NCI-H1048 (cell line): ENCODE results near the gene MRPL17.
"Not testable (repeated sequence)": the region's sequence is repeated elsewhere in the genome, so short reads cannot be mapped to it uniquely, and the experiment has no call there.

Source experiments
- DNase-seq: peaks from one replicate; lab custom pipeline; 2025; lab: John Stamatoyannopoulos, UW

Gene MRPL17

DNA sequence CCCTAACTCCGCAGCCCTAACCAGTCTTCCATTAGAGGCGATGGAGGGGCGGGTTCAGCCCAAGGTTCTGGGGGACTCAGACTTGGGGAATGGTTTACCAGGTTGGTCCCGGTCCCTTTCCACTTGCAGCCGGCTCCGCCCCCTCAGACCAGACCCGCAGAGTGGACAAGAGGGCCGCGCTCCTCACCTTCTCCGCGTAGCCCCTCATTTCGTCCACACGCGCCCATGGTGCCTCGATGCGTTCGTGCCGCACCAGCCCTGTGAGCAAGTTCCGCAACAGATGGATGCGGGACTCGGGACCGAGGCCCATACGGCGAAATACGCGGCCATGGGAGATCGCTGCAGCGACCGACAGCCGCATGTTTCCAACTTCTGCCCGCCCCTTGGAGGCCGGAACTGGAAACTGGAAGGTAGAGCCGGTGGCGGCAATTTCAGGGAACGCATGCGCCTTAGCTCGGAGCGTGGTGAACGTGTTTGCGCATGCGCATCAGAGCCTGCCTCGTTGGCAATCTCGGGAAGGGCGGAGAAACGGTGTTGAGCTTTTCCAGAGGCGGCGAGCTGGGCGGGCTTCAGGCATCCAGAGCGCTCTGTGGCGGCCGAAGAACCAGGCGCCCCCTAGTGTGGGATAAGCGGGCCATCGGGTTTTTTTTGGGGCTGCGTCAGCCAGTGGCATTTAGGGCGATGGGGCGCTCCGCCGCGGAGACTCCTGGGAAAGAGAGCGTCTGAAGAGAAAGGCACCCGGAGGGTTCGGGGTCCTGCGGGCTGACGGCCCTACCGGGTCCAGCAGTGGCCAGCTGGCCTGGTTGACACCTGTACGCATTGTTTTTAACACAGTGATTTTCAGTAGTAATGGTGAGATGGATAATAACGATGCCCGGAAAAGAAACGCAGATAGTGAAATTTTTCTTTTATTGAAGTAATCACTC is at the start of gene MRPL17:
TSS of gene MRPL17 (minus strand) at position 405 of the 926 bp plus-strand sequence. CDS start at position 361, 44 bp downstream.
- DNase-seq, result peak; percentile 95

DNA sequence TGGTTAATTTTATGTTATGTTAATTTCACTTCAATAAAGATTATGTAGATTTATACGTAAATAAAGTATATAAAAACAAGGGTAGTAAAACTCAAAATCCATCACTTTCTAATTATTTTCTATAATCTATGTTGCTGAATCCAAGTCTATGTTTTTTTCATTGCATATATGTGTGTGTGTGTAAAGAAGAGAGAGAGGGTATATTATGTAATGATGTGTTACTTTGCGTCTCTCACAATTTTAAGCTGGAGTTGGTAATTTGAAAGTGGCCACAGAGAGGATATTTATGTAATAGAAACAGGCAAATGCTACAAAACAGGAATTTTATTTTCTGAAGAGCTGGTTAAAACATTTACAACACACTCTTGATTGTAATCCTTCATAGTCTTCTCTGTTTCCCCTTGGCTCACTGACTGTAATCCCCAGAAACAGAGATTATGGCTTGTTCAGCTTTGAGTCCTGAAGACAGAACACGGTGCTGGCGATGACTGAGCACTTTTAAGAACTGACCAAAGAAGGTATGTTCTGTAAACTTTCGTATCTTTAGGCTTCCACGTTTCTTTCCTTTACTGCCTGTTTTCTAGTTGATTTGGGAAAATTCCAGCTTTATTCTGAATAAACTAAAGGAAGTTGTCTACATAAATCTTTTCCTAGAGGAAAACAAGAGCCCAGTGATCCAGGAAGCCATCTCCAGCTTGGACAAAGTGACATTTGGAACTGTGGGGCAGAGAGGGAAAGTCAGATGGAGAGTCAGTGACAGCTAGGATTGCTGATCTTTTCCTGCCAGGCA is 45.0 kb upstream of the MRPL17 start:
- no peak for DNase-seq

DNA sequence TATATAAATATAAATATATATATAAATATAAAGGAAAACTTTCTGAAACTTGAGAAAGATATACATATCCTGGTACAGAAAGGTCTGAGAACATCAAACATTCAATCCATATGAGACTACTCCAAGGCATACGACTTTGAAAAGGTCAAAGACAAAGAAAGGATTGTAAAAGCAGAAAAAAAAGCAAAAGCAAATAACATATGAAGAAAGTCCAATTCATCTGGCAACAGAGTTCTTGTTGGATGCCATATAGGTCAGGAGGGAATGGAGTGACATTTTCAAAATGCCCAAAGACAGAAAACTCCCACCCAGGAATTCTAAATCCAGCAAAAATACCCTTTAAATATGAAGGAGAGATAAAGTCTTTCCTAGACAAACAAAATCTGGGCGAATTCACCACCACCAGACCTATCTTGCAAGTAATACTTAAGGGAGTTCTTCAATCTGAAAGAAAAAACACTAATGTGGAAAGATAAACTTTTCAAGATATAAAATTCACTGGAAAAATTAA is 42.3 kb upstream of the MRPL17 start:
- DNase-seq, result no peak

DNA sequence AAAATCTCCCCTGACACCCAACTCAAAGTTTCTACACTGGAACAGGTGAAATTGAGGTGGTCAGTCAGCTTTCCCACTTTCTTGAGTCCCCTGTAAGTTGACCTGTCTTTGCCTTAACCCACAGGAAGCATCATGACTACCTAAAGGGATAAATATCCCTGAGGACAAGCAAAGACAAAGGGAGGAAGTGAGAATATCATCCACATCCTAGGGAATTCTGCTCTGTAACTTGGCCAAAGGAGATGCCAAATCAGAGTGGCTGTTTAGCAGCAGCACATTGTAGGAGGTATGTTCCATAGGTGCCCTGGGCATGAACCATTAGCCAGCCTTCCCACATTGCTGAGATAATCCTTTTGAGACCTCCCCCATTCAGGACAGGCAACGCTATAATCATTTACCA is 40.9 kb upstream of the MRPL17 start:
- DNase-seq, result no peak

DNA sequence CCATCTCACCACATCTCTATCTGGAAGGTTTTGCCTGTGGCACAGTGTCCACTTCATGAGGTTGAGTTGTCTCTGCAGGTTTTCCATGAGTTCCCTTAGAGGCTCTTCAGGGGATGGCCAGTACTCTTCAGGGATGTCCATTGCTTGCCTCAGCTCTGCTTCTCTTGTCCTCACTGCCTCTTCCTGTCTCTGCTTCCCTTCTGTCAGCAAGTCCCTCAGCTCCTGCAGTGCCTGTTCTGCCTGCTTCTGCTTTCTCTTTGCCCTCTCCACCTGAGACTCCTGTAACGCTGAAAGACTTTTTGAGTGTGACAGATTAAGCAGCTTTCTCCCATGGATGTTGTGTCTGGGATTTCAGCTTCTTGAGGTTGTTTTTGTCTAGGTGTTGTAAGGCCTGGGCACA is 38.2 kb upstream of the MRPL17 start:
- DNase-seq, result no peak

DNA sequence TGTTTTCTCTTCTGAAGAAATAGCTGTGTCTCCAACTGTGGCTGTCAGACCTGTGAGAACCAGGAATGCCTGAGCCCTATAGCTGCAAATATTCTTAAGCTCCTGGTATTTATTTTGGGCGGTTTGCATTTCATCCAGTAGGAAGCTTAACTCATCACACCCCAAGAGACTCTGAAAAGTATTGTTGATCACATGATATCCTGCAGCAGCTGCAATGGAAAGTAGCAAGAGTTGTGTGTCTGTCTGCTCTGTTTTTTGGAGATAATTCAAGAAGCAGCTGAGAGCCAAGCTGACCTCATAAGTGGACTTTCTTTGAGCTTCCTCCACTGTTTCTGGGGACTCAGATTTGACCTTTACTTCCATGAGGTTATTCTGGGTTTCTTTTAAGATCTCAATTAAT is 36.4 kb upstream of the MRPL17 start:
- DNase-seq, result no peak

DNA sequence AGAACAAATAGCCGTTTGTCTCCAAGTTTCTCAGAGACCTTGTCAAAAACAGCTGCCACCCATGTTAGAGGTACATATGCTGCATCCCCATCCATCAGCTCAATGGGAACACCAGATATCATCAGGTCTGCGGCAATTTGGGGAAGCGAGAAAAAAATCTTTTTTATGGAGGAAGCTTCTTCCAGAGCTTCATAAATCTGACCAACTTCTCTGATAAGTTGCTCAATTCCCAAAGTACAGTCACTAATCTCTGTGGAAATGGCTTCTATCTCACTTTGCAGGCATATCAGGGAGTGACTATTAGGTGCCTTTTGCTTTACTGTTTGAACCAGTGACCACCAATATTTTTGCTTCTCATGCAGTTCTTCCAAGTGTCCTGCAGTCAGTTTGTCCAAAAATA is 34.3 kb upstream of the MRPL17 start:
- DNase-seq, result no peak

DNA sequence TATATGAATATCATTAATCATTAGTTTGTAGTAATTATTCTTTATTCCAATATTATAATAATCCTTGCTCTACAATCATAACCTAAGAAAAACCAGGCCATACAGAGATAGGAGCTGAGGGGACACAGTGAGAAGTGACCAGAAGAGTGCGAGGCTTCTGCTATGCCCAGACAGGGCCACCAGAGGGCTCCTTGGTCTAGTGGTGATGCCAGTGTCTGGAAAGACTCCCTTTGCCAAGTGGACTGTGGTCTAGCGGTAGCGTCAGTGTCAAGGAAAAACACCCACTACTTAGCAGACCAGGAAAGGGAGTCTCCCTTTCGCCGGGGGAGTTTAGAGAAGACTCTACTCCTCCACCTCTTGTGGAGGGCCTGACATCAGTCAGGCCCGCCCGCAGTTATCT is 28.4 kb upstream of the MRPL17 start:
- not testable (repeated sequence) for DNase-seq

DNA sequence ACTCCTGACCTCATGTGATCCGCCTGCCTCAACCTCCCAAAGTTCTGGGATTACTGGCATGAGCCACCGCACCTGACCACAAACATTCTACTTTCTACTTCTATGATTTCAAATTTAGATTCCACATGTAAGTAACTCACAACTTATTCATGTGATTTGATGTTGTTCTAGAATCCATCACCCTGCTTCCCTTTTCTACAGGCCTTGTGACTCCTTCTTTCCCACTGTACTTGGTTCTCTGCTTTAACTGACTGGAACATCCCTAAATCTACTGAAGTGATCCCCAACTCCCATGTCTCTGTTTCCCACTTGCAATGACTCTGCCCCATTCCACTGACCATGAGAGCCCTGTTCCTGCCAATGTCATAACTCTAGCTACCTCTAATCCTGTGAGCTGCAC is 25.7 kb upstream of the MRPL17 start:
- no peak for DNase-seq

DNA sequence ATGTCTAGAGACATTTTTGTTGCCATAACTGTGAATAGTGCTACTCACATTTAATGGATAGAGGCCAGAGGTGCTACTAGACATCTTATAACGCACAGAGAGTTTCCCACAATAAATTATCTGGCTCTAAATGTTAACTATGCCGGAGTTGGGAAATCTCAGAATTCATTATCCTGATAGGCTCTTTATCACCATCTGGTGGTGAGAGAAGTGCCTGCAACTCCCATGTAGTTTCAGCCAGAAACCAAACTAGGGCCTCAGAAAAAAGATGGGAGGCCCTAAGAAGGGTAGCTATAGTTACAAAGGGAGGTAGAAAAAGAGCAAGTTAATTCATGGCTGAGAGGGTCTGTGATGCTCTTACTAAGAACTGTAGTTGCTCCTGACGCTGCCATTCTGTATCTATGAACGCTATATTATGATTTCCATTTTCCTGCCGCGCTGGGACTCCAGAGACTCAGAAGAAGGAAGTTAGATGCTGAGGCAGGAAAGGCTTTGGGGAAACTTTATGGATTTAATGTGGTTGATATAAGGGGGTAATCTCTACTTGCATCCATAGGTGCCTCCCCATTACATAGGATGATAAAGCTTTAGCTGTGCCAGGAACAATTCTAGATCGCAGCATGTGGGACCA is 22.9 kb upstream of the MRPL17 start:
- DNase-seq, result no peak

DNA sequence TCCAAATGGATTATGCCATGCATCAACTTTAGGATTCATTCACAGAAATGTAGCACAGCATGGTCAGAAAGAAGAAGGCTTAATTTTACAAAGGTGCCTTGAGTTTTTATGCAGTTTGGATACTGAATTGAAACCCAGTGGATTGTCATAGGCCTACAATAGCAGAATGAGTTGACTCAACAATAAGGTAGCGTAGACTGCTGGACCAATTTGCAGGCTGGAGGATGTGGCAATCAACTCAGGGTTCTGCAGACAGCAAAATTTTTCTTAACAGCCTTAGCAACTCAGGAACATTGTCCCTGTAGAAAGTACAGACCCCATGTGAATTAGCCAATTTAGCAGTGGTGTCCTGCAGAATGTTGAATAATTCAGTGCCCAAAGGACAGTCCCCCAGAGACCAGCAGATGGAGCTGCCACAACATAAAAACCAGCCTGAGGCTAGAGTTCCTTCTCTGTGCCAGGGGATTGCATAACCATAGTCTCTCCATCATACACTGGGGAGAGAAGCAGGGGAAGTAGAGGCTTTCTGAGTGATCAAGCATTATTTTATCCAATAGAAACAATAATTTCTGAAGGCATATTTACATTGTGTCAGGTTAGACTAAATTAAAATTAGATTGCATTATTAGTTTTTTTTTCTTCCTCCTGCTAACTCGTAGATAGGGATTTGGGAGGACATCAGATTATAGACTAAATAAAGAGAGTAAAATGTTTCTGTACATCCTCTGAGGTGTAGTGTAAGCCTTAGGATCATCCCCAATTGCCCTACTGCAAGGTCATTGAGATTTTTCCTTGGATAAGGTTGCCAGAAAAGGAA is 20.3 kb upstream of the MRPL17 start:
- DNase-seq, result peak; percentile 13

DNA sequence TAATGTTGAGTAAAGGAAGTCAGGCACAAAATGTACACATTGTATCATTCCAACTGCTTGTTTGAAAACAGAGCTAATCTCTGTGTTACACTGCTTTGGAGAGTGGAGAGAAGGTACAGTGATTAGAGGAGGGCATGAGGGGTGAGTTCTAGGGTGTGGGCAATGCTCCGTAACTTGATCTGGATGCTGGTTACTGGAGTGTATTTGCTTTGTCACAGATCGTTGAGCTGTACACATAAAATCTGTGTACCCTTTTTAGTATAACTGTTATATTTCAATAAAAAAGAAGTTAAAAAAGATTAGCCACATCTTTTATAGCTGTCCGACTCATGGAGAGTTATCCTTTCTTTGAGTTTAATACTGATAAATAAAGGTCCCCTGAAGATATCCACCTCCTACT is 18.8 kb upstream of the MRPL17 start:
- DNase-seq, result not testable (repeated sequence)

DNA sequence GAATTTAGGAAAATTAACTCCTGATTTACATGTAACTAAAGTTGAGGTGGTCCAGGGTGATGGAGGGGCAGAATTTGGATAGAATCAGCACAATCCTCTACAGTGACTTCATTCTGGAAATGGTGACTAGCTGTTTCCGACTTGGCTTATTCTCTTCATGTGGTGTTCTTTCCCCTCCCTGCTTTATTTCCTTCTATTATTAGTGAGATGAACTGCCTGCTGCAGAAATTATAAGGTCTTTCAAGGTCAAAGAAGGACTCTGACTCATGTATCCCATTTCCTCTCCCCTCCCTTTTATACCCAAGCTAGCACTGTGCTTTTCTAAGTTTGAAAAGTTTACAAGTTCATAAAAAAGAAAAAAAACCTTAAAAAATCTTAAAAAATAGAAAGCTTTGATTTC is 12.2 kb upstream of the MRPL17 start:
- DNase-seq, result no peak

DNA sequence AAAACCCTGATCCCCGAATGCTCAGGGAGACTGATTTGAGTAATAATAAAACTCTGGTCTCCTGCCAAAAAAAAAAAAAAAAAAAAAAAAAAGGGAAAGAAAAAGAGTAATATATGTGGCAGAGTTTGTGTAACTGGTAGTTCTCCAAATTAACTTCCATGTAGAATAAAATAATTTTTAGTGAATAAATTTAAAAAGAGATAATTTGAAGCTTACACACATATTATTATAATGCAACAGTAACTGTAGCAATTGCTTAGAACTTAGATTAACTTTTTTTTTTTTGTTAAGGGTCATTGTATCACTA is 11.0 kb upstream of the MRPL17 start:
- DNase-seq, result no peak

DNA sequence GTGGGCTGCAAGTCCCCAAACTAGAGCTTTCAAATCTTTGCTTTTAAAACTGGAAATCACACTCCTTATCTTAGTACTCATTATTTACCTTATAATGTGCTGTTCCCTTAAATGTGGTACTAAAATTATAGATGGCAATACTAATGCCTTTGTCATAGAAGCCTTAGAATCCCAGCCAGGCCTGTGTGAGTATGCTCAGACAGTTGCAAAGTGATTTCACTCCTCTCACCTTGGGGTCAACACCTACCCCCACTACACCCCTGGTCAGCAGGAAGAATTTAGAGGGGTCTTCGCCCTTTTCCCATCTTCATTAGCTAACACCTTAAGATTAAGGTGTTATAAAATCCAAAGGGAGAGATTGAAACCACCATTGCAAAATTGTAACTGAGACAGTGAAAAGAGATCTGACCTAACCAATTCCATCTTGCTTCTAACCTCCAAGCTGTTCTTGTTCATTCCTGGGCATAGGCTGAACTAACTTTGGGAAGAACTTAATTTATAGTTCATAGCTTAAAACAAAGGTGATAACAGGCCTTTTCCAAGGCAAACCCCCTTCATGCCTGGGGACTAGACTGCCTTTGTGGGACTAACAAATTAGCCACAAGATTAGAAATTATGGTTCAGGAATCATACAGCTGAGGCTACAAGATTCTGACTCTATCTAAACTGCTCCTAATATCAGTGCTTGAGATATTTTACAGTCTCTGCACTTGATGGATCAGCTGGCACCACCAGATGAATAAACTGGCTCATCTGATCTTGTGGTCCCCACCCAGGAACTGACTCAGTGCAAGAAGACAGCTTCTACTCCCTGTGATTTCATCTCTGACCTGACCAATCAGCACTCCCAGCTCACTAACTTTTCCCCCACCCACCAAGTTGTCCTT is 10.4 kb upstream of the MRPL17 start:
- no peak for DNase-seq

DNA sequence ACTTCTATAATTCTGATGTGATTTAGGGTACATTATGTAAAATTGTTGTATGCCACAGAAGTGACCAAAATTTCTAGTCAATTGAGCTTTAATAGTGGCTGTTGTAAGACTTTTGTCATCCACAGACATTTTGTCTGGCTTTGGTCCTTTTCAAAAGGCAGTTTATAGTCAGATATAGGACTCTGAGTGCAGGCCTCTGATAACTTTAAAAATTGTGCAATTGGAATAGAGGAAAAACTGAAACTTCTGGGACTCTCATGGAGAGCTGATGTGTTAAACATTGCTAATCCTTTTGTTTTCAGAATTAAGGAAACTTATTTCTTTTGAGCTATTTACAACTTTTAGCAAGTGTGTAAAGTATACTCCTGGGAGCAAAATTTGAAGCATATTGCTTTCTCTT is 9.0 kb upstream of the MRPL17 start:
- no peak for DNase-seq

DNA sequence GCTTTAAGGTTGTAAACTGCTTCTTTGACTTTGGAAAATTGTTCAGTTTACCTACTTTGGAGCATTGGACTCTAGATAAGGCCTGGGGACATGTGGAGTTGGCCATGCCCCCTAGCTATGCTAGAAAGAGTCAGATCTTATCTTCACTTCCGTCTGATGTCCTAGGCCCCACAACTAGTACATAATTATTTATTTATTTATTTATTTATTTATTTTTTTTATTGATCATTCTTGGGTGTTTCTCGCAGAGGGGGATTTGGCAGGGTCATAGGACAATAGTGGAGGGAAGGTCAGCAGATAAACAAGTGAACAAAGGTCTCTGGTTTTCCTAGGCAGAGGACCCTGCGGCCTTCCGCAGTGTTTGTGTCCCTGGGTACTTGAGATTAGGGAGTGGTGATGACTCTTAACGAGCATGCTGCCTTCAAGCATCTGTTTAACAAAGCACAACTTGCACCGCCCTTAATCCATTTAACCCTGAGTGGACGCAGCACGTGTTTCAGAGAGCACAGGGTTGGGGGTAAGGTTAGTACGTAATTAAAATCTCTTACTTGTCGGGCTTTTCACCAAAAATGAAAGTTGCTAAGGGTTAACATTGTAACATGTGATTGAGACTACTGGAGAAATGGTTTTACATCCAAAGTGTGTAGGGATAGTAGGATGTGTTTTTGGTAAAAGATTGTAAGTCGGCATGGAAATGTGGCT is 7.4 kb upstream of the MRPL17 start:
- DNase-seq, result not testable (repeated sequence)

DNA sequence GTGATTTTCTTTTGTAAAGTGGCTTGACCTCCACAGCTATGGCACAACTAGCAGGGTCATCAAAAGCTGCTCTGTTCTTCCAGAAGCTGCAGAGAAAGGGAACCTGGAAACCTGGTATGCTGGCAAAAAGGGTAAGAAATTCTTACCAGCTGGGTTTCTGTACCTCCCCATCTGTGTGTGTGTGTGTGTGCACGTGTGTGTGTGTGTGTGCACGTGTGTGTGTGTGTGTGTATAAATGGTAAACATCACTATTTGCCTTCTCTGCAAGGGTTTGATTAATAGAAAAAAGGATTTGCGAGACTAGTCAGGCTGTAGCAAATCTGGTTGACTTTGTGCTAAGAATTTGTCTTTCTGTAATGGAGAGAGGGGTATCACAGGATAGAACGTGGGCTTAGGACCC is 4.7 kb upstream of the MRPL17 start:
- DNase-seq, result no peak

DNA sequence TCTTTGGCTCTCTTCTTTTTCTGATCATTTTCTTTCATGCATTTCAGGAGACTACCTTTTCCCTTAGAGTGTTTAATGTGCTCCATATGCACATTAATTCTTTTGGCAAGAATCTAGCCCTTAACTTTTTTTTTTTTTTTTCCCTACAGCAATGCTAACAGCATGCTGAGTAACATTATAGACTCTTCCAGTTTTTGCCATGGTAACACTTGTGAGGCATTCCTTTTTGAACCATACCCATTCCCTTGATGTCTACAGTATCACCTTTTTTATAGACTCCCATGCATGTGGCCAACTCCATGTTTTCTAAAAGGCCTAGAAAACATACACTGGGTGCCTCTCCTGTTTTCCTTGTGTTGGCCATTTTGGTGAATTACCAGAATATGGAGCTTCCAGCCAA is 2.9 kb upstream of the MRPL17 start:
- no peak for DNase-seq

DNA sequence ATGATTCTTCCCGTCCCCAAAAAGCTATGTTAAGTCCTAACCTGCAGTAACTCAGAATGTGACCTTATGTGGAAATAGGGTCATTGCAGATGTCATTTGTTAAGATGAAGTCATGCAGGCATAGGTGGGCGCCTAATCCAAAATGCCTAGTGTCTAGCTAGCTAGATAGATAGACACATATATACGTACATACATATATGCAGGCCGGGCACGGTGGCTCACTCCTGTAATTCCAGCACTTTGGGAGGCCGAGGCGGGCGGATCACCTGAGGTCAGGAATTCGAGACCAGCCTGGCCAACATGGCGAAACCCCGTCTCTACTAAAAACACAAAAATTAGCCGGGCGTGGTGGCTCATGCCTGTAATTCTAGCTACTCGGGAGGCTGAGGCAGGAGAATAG is 928 bp upstream of the MRPL17 start:
- not testable (repeated sequence) for DNase-seq
